GM20000 (cell line): ENCODE measurements around the gene ITGA2.

ENCODE experiments used
- DNase-seq: peaks from one replicate; pipeline ENCODE4 v3.0.0; 2012; ENCODE audit warnings: low spot score
- TF ChIP-seq, protein P1 (sequence below): IDR thresholded peaks from 2 replicates; pipeline ENCODE4 v1.5.1; 2012; ENCODE audit warnings: mild to moderate bottlenecking, control low read depth; ENCODE audit errors: extremely low read depth, missing control alignments

The ITGA2 gene

GRCh38 chr5:52977264-52977897 lies 11.8 kb upstream of the ITGA2 start:
- no peak for DNase-seq
- TF ChIP-seq, protein P1, sequence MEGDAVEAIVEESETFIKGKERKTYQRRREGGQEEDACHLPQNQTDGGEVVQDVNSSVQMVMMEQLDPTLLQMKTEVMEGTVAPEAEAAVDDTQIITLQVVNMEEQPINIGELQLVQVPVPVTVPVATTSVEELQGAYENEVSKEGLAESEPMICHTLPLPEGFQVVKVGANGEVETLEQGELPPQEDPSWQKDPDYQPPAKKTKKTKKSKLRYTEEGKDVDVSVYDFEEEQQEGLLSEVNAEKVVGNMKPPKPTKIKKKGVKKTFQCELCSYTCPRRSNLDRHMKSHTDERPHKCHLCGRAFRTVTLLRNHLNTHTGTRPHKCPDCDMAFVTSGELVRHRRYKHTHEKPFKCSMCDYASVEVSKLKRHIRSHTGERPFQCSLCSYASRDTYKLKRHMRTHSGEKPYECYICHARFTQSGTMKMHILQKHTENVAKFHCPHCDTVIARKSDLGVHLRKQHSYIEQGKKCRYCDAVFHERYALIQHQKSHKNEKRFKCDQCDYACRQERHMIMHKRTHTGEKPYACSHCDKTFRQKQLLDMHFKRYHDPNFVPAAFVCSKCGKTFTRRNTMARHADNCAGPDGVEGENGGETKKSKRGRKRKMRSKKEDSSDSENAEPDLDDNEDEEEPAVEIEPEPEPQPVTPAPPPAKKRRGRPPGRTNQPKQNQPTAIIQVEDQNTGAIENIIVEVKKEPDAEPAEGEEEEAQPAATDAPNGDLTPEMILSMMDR = no peak

- no peak for DNase-seq
- TF ChIP-seq, protein P1 = no peak
These were observed 7.6 kb upstream of the ITGA2 start for GRCh38 chr5:52981507-52981906.

DNA sequence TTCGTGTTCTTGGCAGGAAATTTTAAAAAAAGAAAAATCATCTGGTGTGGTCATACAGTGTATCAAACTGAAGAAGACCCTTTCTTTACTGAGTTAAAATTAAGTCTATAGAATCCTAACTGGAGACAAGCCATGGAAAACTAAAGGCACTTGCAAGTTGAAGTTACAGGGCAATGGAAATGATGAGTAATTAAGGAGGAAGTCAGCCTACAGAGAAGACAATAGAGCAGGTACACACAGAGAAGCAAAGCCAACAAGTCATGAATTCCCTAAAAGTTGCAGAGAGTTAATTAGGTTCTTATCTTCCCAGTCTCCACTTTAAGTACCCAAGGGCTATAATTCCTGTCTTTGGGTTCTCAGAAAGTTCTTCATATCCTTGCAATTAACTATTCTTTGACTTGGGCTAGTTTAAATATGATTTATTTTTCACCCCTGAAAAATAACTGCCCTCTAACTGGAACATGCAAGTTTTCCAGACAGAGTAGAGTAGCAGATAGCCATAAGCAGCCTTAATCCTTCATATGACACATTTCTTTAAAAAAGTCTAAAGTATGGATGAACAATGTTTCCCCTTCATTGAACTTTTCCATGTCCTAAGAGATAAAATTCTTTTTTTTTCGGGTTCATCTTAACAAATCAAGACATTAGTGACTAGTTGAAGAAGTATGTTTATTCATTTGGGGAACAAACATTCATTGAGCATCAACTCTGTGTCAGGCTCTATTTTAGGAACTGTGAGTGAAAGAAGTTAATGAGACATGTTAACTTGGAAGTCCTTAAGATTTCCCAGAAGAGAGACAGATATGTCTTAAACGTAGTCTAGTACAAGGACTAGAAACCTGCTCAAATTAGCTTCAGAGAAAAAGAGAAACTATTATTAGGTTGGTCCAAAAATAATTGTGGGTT lies 5.2 kb upstream of the ITGA2 start:
- TF ChIP-seq, protein P1 = no peak
- no peak for DNase-seq

DNA sequence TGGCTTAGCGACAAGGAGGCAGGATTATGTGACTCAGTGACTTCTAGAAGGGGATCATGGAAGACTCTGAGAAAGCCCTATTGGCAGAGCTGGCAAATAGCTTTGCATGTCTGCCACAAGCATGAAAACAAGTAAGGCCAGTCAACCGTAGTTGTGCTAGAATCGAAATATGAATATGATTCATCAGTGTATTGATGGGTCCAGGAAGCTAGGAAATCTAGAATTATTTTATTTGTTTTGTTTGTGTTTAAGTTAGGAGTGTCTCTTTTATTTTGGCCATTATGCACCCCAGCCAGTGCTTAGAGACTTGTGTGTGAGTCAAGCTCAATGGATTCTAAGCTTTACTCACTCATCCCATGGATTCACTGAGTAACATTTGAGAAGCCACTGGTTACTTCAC lies 3.8 kb upstream of the ITGA2 start:
- no peak for DNase-seq
- TF ChIP-seq, protein P1 = no peak

- no peak for DNase-seq
- TF ChIP-seq, protein P1 = no peak
These were observed 1.3 kb upstream of the ITGA2 start for GRCh38 chr5:52987711-52988331.

DNA sequence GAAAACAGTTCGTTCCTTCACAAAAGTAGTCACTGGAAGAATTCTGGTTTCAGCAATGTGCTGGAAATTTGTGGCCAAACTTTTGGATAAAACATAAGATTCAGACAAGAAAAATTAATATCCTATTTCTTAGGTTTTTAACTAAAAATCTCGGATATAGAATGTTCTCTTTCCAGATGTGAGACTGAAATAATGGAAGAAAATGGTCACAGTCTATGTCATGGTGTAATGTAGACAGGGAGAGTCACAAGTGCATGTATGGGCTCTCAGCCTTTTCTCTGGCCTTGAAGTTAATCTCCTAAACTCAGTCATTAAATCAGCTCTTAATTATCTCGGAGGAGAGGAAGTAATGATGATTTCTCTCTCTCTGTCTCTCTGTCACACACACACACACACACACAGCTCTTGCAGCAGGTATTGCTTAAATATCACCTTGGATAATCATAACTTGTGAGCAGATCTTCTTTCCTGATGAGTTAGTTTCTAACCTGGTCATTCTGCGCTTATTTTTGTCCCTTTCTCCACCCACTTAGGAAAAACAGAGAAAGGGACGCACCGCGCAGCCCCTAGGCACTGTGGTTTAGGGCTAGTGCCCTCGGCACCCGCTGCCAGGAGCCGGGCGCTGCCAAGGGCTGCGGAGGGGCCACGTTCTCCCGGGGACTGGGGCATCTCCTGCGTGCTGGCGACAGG lies 672 bp upstream of the ITGA2 start:
- TF ChIP-seq, protein P1 = no peak
- no peak for DNase-seq
